ENCODE measurements around the gene PHF2. TPM values are rescaled to one million over a fixed set of nuclear protein-coding genes. Genes with fewer than 3 reads are reported as not detected.

The PHF2 gene
- total and polyA plus RNA-seq, 2 of the 8 experiments (the other 6 are each of a cell fraction or from before 2014, with no cell fraction given): 3.4 to 9.4 TPM

DNA sequence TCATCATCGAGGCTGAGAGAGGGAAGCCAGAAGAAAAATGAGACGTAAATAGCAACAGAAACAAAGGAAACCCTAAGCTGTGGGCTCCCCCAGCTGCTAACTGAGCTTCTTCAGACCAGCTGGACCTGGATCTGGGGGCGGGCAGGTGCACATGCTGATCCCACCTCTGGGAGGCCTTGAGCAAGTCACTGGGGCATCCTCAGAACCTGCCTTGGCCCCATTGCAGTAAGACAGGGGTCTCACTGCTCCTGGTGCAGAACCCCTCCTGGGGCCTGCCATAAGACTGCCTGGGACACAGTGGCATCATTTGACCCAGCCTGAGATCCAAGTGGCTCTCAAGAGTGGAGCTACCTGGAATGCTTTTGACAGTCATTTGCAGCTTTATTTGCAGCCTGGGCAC lies 77.4 kb downstream of the PHF2 start:
- ChIA-PET POLR2A (ENCODE audit: partially characterized antibody) (interaction anchor here (1.3 kb wide), 1 partner anchor 13 kb away, joined by 3 read pairs; no protein-coding TSS in a partner anchor), CTCF (ENCODE audit: partially characterized antibody) (interaction anchor here (0.6 to 2.1 kb wide), 5 partner anchors 12 to 807 kb away, joined by 3 to 4 read pairs (median 3); no protein-coding TSS in a partner anchor)
- no peak overlapping the region for H4K91ac ChIP-seq (replicated peaks; ENCODE audit: insufficient read length, low read length)
- no peak for DNase-seq (ENCODE audit: low read depth in 1 of 2, low spot score in 2 of 2)
- no peak overlapping the region for H3K4ac ChIP-seq (replicated peaks; ENCODE audit: insufficient read length, low read depth, low read length)
- no peak overlapping the region for H4K5ac ChIP-seq (ENCODE audit: insufficient read length, low read depth, low read length)
- no peak overlapping the region for H3K18ac ChIP-seq (ENCODE audit: extremely low read depth, low read length)
- WGBS, 2 experiments (ENCODE audit: extremely low coverage in 1 of 2, insufficient coverage in 1 of 2, insufficient read length in 1 of 2, insufficient replicate concordance in 2 of 2, low coverage in 1 of 2, low lambda C conversion rate in 2 of 2, missing lambda C conversion rate in 1 of 2): 87% methylated on average over 3 of the region's 3 CpGs; no CpG with 5 or more reads in 1 of the 2 experiments
- H3K27me3 ChIP-seq (replicated peaks in 1 of 4; ENCODE audit: control insufficient read depth in 3 of 4, extremely low read depth in 1 of 4, insufficient read depth in 3 of 4, low read length in 3 of 4): no peaks in the 10 kb centered on the region
- no peaks in the 10 kb centered on the region for H3K4me1 ChIP-seq (replicated peaks in 1 of 4; ENCODE audit: control insufficient read depth in 3 of 4, insufficient read depth in 4 of 4, low read length in 3 of 4)
- no peaks in the 10 kb centered on the region for H3K79me1 ChIP-seq (ENCODE audit: low read depth, low read length)
- H4K20me1 ChIP-seq (replicated peaks in 1 of 2; ENCODE audit: control insufficient read depth in 1 of 2, insufficient read depth in 2 of 2, low read length in 2 of 2): peaks cover 0 to 8% of the 10 kb centered on the region in 2 experiments
- H2BK20ac ChIP-seq (ENCODE audit: low read length): no peak overlapping the region
- no peaks in the 10 kb centered on the region for H3K23me2 ChIP-seq (ENCODE audit: low read depth, low read length)
- H4K8ac ChIP-seq (ENCODE audit: extremely low read depth, insufficient read depth, low read length): no peak overlapping the region; the same call in 1 of the 2 replicates
- H3K14ac ChIP-seq (ENCODE audit: insufficient read length): no peak overlapping the region
- no peak overlapping the region for H2AK5ac ChIP-seq (ENCODE audit: low read depth, low read length)
- H2BK5ac ChIP-seq (ENCODE audit: low read depth, low read length): no peak overlapping the region
- H3K27ac ChIP-seq (ENCODE audit: low read depth, low read length): no peak overlapping the region
- H2BK15ac ChIP-seq (ENCODE audit: low read length): no peak overlapping the region
- no peak overlapping the region for H3K56ac ChIP-seq (replicated peaks; ENCODE audit: insufficient read length, low read depth, low read length)
- H3K9me3 ChIP-seq (ENCODE audit: insufficient read depth in 2 of 2, low read depth in 1 of 2, low read length in 1 of 2): no peaks in the 10 kb centered on the region
- no peak for FAIRE-seq
- H3K23ac ChIP-seq (ENCODE audit: insufficient read length): no peak overlapping the region
- peaks cover 3 to 12% (median 11%) of the 10 kb centered on the region in 4 experiments; a peak in 5 of 8 replicates for H3K36me3 ChIP-seq (ENCODE audit: control insufficient read depth in 2 of 4, insufficient read depth in 4 of 4, low read length in 3 of 4)
- no peak overlapping the region for H3K9ac ChIP-seq (replicated peaks in 1 of 4; ENCODE audit: extremely low read depth in 1 of 4, low read depth in 3 of 4, low read length in 3 of 4)
- no peak overlapping the region for H2BK120ac ChIP-seq (replicated peaks; ENCODE audit: low read depth, low read length)
- H3K4me2 ChIP-seq (ENCODE audit: insufficient read depth in 1 of 2, low read depth in 2 of 2, low read length in 2 of 2): no peak overlapping the region
- H3K79me2 ChIP-seq (ENCODE audit: control insufficient read depth in 1 of 2, insufficient read depth in 2 of 2, low read length in 2 of 2): no peaks in the 10 kb centered on the region
- H2BK12ac ChIP-seq (ENCODE audit: low read depth, low read length): no peak overlapping the region
- H2AFZ ChIP-seq (ENCODE audit: low read length): no peak overlapping the region
- H3K4me3 ChIP-seq (ENCODE audit: extremely low read depth in 1 of 4, insufficient read depth in 2 of 4, low read depth in 3 of 4, low read length in 4 of 4): no peak overlapping the region
- no peak for TF ChIP-seq JUN (IDR thresholded peaks at IDR 0.05; ENCODE audit: low read depth, low read length)
- TF ChIP-seq BRCA1 (IDR thresholded peaks at IDR 0.05; ENCODE audit: low read depth, low read length): no peak
- no peak for TF ChIP-seq RFX5 (IDR thresholded peaks at IDR 0.05; ENCODE audit: borderline replicate concordance, low read depth, low read length)
- no peak for TF ChIP-seq SP2 (IDR thresholded peaks at IDR 0.05; ENCODE audit: low read length)
- no peak for TF ChIP-seq TBP (IDR thresholded peaks at IDR 0.05; ENCODE audit: low read depth, low read length)
- no peak for TF ChIP-seq POLR2A (IDR thresholded peaks at IDR 0.05; ENCODE audit: control extremely low read depth in 1 of 2, low read depth in 2 of 2, low read length in 2 of 2)
- TF ChIP-seq CBX8 (IDR thresholded peaks at IDR 0.05; ENCODE audit: borderline replicate concordance, low read depth, low read length): no peak
- no peak for TF ChIP-seq SP1 (IDR thresholded peaks at IDR 0.05; ENCODE audit: low read depth, low read length)
- no peak for TF ChIP-seq POLR2AphosphoS5 (IDR thresholded peaks at IDR 0.05; ENCODE audit: low read depth, low read length)
- no peak for TF ChIP-seq CHD1 (IDR thresholded peaks at IDR 0.05; ENCODE audit: low read depth, low read length)
- TF ChIP-seq JUND (IDR thresholded peaks at IDR 0.05; ENCODE audit: low read length): no peak

Data from H1 (cell line).